Peyer's patch (tissue), 4 donors: ENCODE results near the gene CLDN5.

Experiments used
- CTCF ChIP-seq, 6 experiments: fragments of 450-650 bp in 4 of 6; fragments of 200-600 bp in 2 of 6; sonication (generic) in 1 of 6; IDR thresholded peaks; one replicate each; pipeline ENCODE4 v1.5.1; 2017 to 2019; ENCODE audit warnings: antibody characterized with exemption in 6 of 6, mild to moderate bottlenecking in 3 of 6, moderate library complexity in 1 of 6
- POLR2A ChIP-seq, 2 donors: fragments of 450-650 bp; IDR thresholded peaks; one replicate each; pipeline ENCODE4 v1.5.1; 2017; ENCODE audit warnings: antibody characterized with exemption in 2 of 2, mild to moderate bottlenecking in 2 of 2, moderate library complexity in 2 of 2

GRCh38 chr22:19559324-19559811 is 35.2 kb upstream of the CLDN5 start:
- TF ChIP-seq CTCF (IDR thresholded peaks at IDR 0.05) (no peak), POLR2A (IDR thresholded peaks at IDR 0.05) (no peak)
